Left hindlimb (tissue), 1 donor: ENCODE measurements around the gene FAM240A.

Source experiments
- DNase-seq: peaks from one replicate; pipeline ENCODE4 v3.0.0-alpha.2; 2018

The FAM240A gene

GRCh38 chr3:46628901-46629369, 16.6 kb downstream of the FAM240A start:
- DNase-seq = peak; percentile 75

GRCh38 chr3:46629551-46630517, 17.5 kb downstream of the FAM240A start:
- DNase-seq = peak; percentile 90

GRCh38 chr3:46632792-46633191, 20.5 kb downstream of the FAM240A start:
- DNase-seq = no peak

- no peak for DNase-seq
Measured at GRCh38 chr3:46634856-46635255, 22.5 kb downstream of the FAM240A start.

- no peak for DNase-seq
Measured at GRCh38 chr3:46639221-46639620, 26.9 kb downstream of the FAM240A start.

GRCh38 chr3:46640927-46641326, 28.6 kb downstream of the FAM240A start:
- DNase-seq = no peak

- no peak for DNase-seq
Measured at GRCh38 chr3:46642971-46643370, 30.6 kb downstream of the FAM240A start.

- no peak for DNase-seq
Measured at GRCh38 chr3:46643701-46644100, 31.4 kb downstream of the FAM240A start.

- no peak for DNase-seq
Measured at GRCh38 chr3:46646700-46647099, 34.4 kb downstream of the FAM240A start.

GRCh38 chr3:46648096-46648495, 35.8 kb downstream of the FAM240A start:
- DNase-seq = no peak

- no peak for DNase-seq
Measured at GRCh38 chr3:46649436-46649835, 37.1 kb downstream of the FAM240A start.

GRCh38 chr3:46651084-46651483, 38.8 kb downstream of the FAM240A start:
- no peak for DNase-seq

- DNase-seq = no peak
Measured at GRCh38 chr3:46655271-46655670, 42.9 kb downstream of the FAM240A start.

GRCh38 chr3:46656778-46657556, 44.6 kb downstream of the FAM240A start:
- DNase-seq = no peak

- DNase-seq = no peak
Measured at GRCh38 chr3:46659285-46659684, 47.0 kb downstream of the FAM240A start.

- DNase-seq = no peak
Measured at GRCh38 chr3:46660003-46660402, 47.7 kb downstream of the FAM240A start.

- DNase-seq = peak; percentile 26
Measured at GRCh38 chr3:46660543-46661523, 48.5 kb downstream of the FAM240A start.

- peak; percentile 26 for DNase-seq
Measured at GRCh38 chr3:46661776-46662766, 49.7 kb downstream of the FAM240A start.

- DNase-seq = peak; percentile 77
Measured at GRCh38 chr3:46662771-46663551, 50.6 kb downstream of the FAM240A start.

GRCh38 chr3:46663591-46664135, 51.3 kb downstream of the FAM240A start:
- DNase-seq = peak; percentile 36
